ENCODE results near the gene RHOC.

DNA sequence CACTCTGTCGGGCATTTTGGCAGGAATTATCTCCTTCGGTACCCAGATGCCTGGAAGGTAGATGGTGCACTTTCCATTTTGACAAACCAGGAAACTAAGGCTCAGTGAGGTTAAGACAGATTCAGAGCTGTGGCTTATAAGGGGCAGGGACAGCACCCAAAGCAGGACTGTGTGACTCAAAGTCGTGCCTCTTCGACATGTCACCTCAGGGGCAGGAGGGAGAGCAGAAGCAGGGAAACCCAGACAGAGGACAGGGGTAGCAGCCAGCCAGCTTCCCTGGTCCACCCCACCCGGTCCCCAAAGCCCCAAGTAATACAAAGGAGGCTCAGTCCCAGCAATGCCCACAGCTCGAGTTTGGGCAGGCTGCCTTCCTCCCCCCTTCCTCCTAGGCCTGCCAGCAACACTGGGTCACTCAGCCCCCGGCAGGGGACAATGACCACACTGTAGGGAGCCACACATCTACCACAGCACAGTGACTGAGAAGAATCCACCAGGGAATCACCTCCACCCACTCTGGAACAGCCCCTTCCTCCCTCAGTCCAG lies 2.5 kb downstream of the RHOC start:
- TF ChIP-seq, protein P1, sequence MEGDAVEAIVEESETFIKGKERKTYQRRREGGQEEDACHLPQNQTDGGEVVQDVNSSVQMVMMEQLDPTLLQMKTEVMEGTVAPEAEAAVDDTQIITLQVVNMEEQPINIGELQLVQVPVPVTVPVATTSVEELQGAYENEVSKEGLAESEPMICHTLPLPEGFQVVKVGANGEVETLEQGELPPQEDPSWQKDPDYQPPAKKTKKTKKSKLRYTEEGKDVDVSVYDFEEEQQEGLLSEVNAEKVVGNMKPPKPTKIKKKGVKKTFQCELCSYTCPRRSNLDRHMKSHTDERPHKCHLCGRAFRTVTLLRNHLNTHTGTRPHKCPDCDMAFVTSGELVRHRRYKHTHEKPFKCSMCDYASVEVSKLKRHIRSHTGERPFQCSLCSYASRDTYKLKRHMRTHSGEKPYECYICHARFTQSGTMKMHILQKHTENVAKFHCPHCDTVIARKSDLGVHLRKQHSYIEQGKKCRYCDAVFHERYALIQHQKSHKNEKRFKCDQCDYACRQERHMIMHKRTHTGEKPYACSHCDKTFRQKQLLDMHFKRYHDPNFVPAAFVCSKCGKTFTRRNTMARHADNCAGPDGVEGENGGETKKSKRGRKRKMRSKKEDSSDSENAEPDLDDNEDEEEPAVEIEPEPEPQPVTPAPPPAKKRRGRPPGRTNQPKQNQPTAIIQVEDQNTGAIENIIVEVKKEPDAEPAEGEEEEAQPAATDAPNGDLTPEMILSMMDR (IDR thresholded peaks at IDR 0.05; ENCODE audit: poor library complexity) = no peak
- TF ChIP-seq EZH2 (IDR thresholded peaks at IDR 0.05; ENCODE audit: borderline replicate concordance) = no peak

Data from hepatocyte (in vitro differentiated cells).